AG04449 (cell line): ENCODE measurements around the gene ATP8A2.

Source experiments
- CTCF ChIA-PET: fragments of 350-600 bp; formaldehyde crosslinking; extraction: SDS; loops from one replicate; lab custom pipeline; 2021; ENCODE audit warnings: antibody characterized with exemption; lab: Yijun Ruan, JAX
- POLR2A ChIA-PET: fragments of 400-600, 350-600 bp; formaldehyde crosslinking; extraction: SDS; loops from one replicate; lab custom pipeline; 2020; ENCODE audit warnings: antibody characterized with exemption, inconsistent platforms; lab: Yijun Ruan, JAX
- DNase-seq: peaks from one replicate; pipeline ENCODE4 v3.0.0-alpha.2; 2010; ENCODE audit warnings: low read depth, low spot score
- H3K4me3 ChIP-seq: 2 replicates; pipeline ENCODE4 v1.5.1; 2011; ENCODE audit warnings: low read depth, mild to moderate bottlenecking, control low read depth, low read length
- TF ChIP-seq, protein P1 (sequence below): IDR thresholded peaks from one replicate; pipeline ENCODE4 v1.5.1; 2011; ENCODE audit warnings: mild to moderate bottlenecking, moderate library complexity, low read length, control low read depth, inconsistent platforms; ENCODE audit not compliant: insufficient read depth; ENCODE audit errors: missing control alignments

The ATP8A2 gene

DNA sequence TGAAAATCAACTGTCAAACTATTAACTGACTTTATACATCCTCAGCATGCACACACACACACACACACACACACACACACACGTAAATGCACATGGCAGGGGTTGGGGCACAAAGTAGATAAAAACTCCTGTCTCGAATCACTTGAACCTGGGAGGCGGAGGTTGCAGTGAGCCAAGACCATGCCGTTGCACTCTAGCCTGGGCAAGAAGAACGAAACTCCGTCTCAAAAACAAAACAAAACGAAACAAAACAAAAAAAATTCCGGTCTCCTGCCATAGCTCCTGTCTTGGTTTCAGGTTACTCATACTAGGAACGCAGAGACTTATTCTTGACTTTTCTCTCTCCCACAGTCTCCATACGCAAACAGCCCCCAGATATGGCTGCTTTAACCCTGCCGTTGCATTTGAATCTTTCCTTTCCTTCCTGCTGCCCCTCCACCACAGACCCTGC lies 531.1 kb downstream of the ATP8A2 start:
- ChIA-PET CTCF (no interaction called here), POLR2A (no interaction called here)
- H3K4me3 ChIP-seq: no peak overlapping the region
- DNase-seq: no peak
- TF ChIP-seq, protein P1, sequence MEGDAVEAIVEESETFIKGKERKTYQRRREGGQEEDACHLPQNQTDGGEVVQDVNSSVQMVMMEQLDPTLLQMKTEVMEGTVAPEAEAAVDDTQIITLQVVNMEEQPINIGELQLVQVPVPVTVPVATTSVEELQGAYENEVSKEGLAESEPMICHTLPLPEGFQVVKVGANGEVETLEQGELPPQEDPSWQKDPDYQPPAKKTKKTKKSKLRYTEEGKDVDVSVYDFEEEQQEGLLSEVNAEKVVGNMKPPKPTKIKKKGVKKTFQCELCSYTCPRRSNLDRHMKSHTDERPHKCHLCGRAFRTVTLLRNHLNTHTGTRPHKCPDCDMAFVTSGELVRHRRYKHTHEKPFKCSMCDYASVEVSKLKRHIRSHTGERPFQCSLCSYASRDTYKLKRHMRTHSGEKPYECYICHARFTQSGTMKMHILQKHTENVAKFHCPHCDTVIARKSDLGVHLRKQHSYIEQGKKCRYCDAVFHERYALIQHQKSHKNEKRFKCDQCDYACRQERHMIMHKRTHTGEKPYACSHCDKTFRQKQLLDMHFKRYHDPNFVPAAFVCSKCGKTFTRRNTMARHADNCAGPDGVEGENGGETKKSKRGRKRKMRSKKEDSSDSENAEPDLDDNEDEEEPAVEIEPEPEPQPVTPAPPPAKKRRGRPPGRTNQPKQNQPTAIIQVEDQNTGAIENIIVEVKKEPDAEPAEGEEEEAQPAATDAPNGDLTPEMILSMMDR: no peak

DNA sequence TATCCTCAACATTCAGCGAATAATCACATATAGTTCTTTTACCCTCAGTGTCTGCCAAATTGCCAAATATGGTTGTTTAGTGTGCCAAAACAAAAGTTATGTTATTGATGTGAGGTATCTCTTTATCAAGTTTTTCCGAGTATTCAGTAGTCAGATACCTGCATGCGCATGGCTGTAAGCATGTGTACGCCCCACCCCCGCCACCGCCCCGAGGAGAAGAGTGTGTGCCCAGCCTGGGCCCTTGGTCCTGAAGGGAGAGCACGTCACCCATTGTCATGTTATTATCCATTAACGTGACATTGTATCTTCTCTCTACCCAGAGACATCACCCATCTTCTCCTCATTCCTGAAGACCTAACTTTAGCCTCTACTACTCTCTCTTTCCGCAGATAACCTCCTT lies 533.1 kb downstream of the ATP8A2 start:
- no peak for DNase-seq
- ChIA-PET CTCF (no interaction called here), POLR2A (no interaction called here)
- TF ChIP-seq, protein P1: no peak
- H3K4me3 ChIP-seq: no peak overlapping the region

DNA sequence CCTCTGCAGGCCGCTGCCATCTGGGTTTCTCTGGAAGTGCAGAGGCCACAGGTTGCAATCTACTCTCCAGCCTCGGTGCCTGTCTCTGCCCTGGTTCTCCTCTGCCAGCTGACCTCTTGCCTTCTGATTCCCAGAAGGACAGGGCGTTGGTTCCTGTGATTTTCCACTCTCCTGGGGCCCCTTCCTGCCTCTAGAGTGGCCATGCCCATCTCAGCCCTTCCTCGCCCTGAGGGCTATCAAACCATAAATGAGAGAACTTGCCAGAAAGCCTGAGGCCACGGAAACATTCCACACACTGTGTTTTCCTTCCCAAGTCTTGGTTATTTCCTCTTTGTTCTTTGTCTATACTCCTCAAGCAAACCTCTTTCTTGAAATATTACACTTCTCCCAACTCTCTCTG lies 533.8 kb downstream of the ATP8A2 start:
- ChIA-PET CTCF (no interaction called here), POLR2A (no interaction called here)
- DNase-seq: no peak
- H3K4me3 ChIP-seq: no peak overlapping the region
- TF ChIP-seq, protein P1: no peak

DNA sequence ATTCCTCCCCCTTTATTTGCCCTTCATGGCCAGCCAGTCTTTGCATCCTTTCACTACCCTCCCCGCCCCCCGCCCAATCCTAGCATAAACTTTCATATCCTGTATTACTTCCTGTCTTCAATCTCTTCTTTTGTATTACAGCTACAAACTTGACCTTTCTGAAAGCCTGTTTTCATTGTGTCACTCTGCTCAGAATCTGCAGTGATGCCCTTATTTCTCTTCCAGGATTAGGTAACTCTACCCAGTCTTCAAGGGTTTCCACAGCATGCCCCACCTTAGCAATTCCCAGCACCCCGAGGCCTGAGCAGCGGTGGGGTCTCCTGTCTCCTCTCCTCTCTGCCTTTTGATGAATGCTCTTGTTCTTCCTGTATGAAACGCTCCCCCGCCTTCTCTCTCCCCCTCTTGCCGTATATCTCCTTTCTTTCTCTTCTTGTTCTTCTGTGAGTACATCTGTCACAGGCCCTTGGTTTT lies 534.5 kb downstream of the ATP8A2 start:
- TF ChIP-seq, protein P1: no peak
- no peak for DNase-seq
- POLR2A ChIA-PET: no interaction called here
- H3K4me3 ChIP-seq: no peak overlapping the region
- CTCF ChIA-PET: no interaction called here

DNA sequence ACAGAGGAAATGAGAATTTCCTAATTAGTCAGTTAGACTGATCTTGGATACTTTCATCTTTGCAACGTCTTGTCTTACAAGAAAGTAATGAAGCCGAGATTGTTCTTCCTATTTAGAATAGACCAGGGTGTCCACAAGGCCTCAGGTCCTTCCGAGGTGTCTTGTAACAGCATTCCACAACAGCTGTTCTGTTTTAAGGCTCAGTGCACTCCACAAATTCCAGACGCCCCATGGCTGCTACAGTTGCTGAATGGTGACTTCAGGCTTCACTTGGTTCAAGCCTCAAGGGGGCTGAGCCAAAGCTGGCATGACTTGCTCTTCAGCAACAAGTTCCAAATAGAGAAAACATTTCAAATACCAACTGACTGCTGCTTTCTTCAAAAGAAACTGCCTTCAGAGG lies 536.6 kb downstream of the ATP8A2 start:
- H3K4me3 ChIP-seq: no peak overlapping the region
- CTCF ChIA-PET: no interaction called here
- POLR2A ChIA-PET: no interaction called here
- DNase-seq: no peak
- TF ChIP-seq, protein P1: no peak

DNA sequence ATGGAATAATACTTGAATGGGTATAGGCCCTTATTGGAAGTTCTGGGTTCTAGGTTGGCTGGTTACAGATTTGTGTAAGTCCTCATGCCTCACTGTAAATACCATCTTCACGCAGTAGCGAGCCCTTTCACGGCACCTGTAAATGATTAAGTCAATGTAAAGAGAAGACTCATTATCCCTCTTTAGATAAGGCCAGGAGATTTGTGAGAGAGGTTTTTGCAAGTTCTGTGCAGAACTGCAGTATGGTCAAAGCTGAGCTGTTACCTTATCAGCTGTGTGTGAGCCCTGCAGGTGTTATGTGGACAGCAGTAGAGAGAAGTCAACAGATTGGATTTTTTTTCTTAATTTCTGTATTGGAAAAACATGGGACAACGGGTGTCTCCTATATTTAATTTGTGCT lies 538.5 kb downstream of the ATP8A2 start:
- DNase-seq: no peak
- ChIA-PET CTCF (no interaction called here), POLR2A (no interaction called here)
- TF ChIP-seq, protein P1: no peak
- no peak overlapping the region for H3K4me3 ChIP-seq
